Suprapubic skin (tissue), 4 donors: ENCODE data around the gene MYO5A. TPM values are rescaled to one million over a fixed set of nuclear protein-coding genes. Genes with fewer than 3 reads are reported as not detected.

Experiments used
- DNase-seq, 2 donors: peaks; one replicate each; pipeline ENCODE4 v3.0.0-alpha.2; 2019; ENCODE audit warnings: low spot score in 2 of 2
- H3K27ac ChIP-seq: fragments of 200-600 bp; sonication (generic); one replicate; pipeline ENCODE4 v1.5.1; 2019
- H3K27me3 ChIP-seq: fragments of 200-600 bp; sonication (generic); one replicate; pipeline ENCODE4 v1.5.1; 2019
- H3K36me3 ChIP-seq: fragments of 200-600 bp; sonication (generic); one replicate; pipeline ENCODE4 v1.5.1; 2019
- H3K4me1 ChIP-seq: fragments of 200-600 bp; sonication (generic); one replicate; pipeline ENCODE4 v1.5.1; 2019
- H3K4me3 ChIP-seq: fragments of 200-600 bp; sonication (generic); one replicate; pipeline ENCODE4 v1.5.1; 2019; ENCODE audit warnings: mild to moderate bottlenecking
- H3K9me3 ChIP-seq: fragments of 200-600 bp; sonication (generic); one replicate; pipeline ENCODE4 v1.5.1; 2019
- CTCF ChIP-seq, 2 donors: fragments of 200-600 bp in 1 of 2; fragments of 450-650 bp in 1 of 2; sonication (generic) in 1 of 2; IDR thresholded peaks; one replicate each; pipeline ENCODE4 v1.5.1; 2016 to 2019; ENCODE audit warnings: antibody characterized with exemption in 2 of 2, mild to moderate bottlenecking in 1 of 2, moderate library complexity in 1 of 2
- EP300 ChIP-seq: sonication (generic); formaldehyde crosslinking; IDR thresholded peaks from one replicate; pipeline ENCODE4 v1.6.1; 2017; ENCODE audit warnings: antibody characterized with exemption
- POLR2A ChIP-seq, 2 donors: fragments of 450-650 bp; IDR thresholded peaks; one replicate each; pipeline ENCODE4 v1.6.1; 2017; ENCODE audit warnings: antibody characterized with exemption in 2 of 2, mild to moderate bottlenecking in 2 of 2, moderate library complexity in 2 of 2
- POLR2AphosphoS5 ChIP-seq, 3 donors: sonication (generic); formaldehyde crosslinking; IDR thresholded peaks; one replicate each; pipeline ENCODE4 v1.6.1; 2017; ENCODE audit warnings: antibody characterized with exemption in 3 of 3
- WGBS: methylation state at CpG from one replicate; pipeline ENCODE4 v1.1.5; 2018; 5-methylcytosine and 5-hydroxymethylcytosine counted together
- total RNA-seq, 4 donors: library from RNA; depleted of rRNA; stranded (reverse); fragments of >200 nt; gene quantifications; one replicate each; pipeline ENCODE4 v1.1.0, GENCODE V29; 2016

The MYO5A gene
- total RNA-seq, 4 donors from 2014 or later = 37.4 to 73.7 (median 47.0) TPM

GRCh38 chr15:52261498-52262242 lies 267.0 kb downstream of the MYO5A start:
- TF ChIP-seq POLR2AphosphoS5 (IDR thresholded peaks at IDR 0.05) (peak in 1 of 3 donors; percentile 28), CTCF (IDR thresholded peaks at IDR 0.05) (no peak)
- H3K4me3 ChIP-seq = no peak overlapping the region
- no peaks in the 10 kb centered on the region for H3K9me3 ChIP-seq
- no peaks in the 10 kb centered on the region for H3K27me3 ChIP-seq
- H3K27ac ChIP-seq = peak overlapping the region; percentile 28
- peak in 1 of 2 donors; percentile 82 for DNase-seq
- peaks cover 17% of the 10 kb centered on the region for H3K4me1 ChIP-seq
- 36% methylated on average over 8 of the region's 8 CpGs for WGBS
- no peaks in the 10 kb centered on the region for H3K36me3 ChIP-seq

GRCh38 chr15:52261026-52261425 lies 267.7 kb downstream of the MYO5A start:
- TF ChIP-seq POLR2A (IDR thresholded peaks at IDR 0.05) = no peak
- TF ChIP-seq EP300 = no peak
- no peak for TF ChIP-seq CTCF (IDR thresholded peaks at IDR 0.05)
- no peak overlapping the region for H3K4me3 ChIP-seq
- H3K27me3 ChIP-seq = no peaks in the 10 kb centered on the region
- WGBS = 89% methylated on average over 10 of the region's 10 CpGs
- no peaks in the 10 kb centered on the region for H3K36me3 ChIP-seq
- H3K27ac ChIP-seq = peak overlapping the region; percentile 28
- peaks cover 20% of the 10 kb centered on the region for H3K4me1 ChIP-seq
- no peaks in the 10 kb centered on the region for H3K9me3 ChIP-seq
- no peak for DNase-seq

DNA sequence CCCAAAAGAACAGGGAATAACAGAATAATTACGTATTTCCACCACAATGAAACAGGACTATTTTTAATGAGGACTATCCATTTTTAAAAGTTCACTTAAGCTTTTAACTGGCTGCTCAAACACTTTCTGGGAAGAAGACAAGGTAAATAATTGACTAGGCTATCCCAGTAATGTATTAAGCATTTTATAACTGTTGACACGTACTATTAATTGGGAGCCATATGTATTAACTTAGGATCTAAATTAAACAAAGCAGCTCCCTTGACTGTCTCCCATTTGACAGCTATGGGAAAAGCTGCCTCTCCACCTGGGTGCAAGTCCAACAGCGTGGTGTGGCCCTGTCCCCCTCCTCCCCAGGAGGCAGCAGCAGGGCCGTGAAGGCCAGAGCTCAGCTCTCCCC lies 269.2 kb downstream of the MYO5A start:
- no peak for DNase-seq
- Histone ChIP-seq H3K4me1 (peaks cover 20% of the 10 kb centered on the region), H3K4me3 (no peak overlapping the region), H3K27me3 (no peaks in the 10 kb centered on the region), H3K27ac (no peak overlapping the region), H3K36me3 (no peaks in the 10 kb centered on the region), H3K9me3 (no peaks in the 10 kb centered on the region)
- 76% methylated on average over 4 of the region's 4 CpGs for WGBS
- TF ChIP-seq EP300 (no peak), POLR2AphosphoS5 (IDR thresholded peaks at IDR 0.05) (no peak)

- H3K36me3 ChIP-seq = no peaks in the 10 kb centered on the region
- H3K9me3 ChIP-seq = no peaks in the 10 kb centered on the region
- DNase-seq = no peak
- H3K27ac ChIP-seq = no peak overlapping the region
- H3K27me3 ChIP-seq = no peaks in the 10 kb centered on the region
- TF ChIP-seq POLR2AphosphoS5 (IDR thresholded peaks at IDR 0.05) (no peak), CTCF (IDR thresholded peaks at IDR 0.05) (no peak), EP300 (no peak), POLR2A (IDR thresholded peaks at IDR 0.05) (no peak)
- no peak overlapping the region for H3K4me3 ChIP-seq
- WGBS = 88% methylated on average over 5 of the region's 5 CpGs
- peaks cover 20% of the 10 kb centered on the region for H3K4me1 ChIP-seq
These were observed 270.2 kb downstream of the MYO5A start for GRCh38 chr15:52258461-52258860.

DNA sequence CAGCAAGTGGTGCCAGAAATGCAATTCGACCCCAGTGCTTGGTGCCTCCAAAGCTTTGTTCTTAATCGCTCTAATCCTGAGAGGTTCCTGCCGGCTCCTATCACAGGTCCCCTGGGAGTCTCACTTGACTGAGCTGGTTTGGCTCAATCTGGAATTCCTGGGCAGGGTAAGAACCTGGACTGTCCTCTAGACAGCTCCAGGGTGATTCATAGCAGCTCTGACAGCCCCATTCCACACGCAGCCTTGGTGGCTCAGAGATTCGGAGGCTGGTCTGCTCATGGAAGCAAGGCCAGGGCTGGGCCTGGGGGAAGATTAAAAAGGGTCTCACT lies 271.0 kb downstream of the MYO5A start:
- DNase-seq = no peak
- H3K27me3 ChIP-seq = no peaks in the 10 kb centered on the region
- no peaks in the 10 kb centered on the region for H3K9me3 ChIP-seq
- H3K27ac ChIP-seq = no peak overlapping the region
- H3K4me1 ChIP-seq = peaks cover 24% of the 10 kb centered on the region
- H3K4me3 ChIP-seq = no peak overlapping the region
- TF ChIP-seq CTCF (IDR thresholded peaks at IDR 0.05) = no peak
- TF ChIP-seq POLR2AphosphoS5 (IDR thresholded peaks at IDR 0.05) = no peak
- TF ChIP-seq EP300 = no peak
- TF ChIP-seq POLR2A (IDR thresholded peaks at IDR 0.05) = no peak
- no peaks in the 10 kb centered on the region for H3K36me3 ChIP-seq
- 74% methylated on average over 5 of the region's 5 CpGs for WGBS

Other genes with a start within 250 kb of the MYO5A start
- gene MYO5C, start 233.1 kb downstream of the MYO5A start, total RNA-seq = 10 to 100 TPM; 11.2 to 31.5 (median 14.9) TPM
- 10 to 100 TPM; 69.5 to 96.5 (median 86.8) TPM for gene ARPP19, start 40.1 kb upstream of the MYO5A start, total RNA-seq
- 100 to 1,000 TPM in 1 of 4 donors, 10 to 100 TPM in 3; 25.7 to 132 (median 57.9) TPM for gene ATOSA, start 150.5 kb upstream of the MYO5A start, total RNA-seq